Fibroblast of mammary gland (primary cell): ENCODE measurements around the gene ITGAV.
A peak's percentile ranks its signal among the peaks of the same experiment; 100 is the strongest.

ENCODE experiments used
- DNase-seq: peaks from one replicate; pipeline ENCODE4 v3.0.0-alpha.2; 2010; ENCODE audit warnings: low read depth
- H3K4me3 ChIP-seq: 2 replicates; pipeline ENCODE4 v1.5.1; 2011; ENCODE audit warnings: low read depth, mild to moderate bottlenecking, low read length, moderate library complexity; ENCODE audit not compliant: control insufficient read depth
- TF ChIP-seq, protein P1 (sequence below): conservative IDR thresholded peaks from 2 replicates; pipeline ENCODE4 v1.5.1; 2011; ENCODE audit warnings: low read depth, low read length, inconsistent platforms; ENCODE audit not compliant: control insufficient read depth, insufficient read depth

The ITGAV gene

DNA sequence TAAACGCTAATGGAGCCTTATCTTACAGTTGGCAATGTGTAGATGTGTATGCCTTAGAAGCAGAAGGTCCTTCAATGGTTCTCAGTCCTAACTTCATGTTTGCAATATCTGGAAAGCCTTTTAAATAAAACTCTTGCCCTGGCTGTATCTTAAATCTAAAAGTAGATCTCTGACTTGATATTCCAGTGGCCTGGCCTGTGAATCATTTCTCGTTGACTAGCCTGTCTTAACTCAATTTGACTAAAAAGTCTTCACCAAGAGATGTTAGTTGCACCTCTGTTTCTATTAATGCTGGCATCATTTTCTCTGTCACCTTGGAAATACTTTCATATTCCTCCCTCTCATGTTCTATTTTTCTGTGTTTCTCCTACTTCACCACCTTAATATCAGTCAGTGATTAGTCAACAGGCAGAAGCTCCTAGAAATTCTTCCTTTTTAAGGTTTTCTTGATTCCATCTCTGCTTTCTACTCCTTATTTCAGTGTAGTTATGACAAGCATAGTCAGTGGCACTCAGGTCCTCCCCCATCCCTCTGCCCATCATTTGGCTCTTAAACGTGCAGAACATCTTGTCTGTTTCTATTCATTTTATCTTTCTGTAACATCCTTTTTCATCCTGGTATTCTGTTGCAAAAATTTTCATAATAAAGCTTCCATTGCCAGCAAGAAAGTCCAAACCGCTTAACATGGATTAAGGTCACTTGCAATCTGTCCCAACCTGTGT, 4.3 kb downstream of the ITGAV start:
- TF ChIP-seq, protein P1, sequence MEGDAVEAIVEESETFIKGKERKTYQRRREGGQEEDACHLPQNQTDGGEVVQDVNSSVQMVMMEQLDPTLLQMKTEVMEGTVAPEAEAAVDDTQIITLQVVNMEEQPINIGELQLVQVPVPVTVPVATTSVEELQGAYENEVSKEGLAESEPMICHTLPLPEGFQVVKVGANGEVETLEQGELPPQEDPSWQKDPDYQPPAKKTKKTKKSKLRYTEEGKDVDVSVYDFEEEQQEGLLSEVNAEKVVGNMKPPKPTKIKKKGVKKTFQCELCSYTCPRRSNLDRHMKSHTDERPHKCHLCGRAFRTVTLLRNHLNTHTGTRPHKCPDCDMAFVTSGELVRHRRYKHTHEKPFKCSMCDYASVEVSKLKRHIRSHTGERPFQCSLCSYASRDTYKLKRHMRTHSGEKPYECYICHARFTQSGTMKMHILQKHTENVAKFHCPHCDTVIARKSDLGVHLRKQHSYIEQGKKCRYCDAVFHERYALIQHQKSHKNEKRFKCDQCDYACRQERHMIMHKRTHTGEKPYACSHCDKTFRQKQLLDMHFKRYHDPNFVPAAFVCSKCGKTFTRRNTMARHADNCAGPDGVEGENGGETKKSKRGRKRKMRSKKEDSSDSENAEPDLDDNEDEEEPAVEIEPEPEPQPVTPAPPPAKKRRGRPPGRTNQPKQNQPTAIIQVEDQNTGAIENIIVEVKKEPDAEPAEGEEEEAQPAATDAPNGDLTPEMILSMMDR, result no peak
- H3K4me3 ChIP-seq, result no peak overlapping the region
- DNase-seq, result no peak

DNA sequence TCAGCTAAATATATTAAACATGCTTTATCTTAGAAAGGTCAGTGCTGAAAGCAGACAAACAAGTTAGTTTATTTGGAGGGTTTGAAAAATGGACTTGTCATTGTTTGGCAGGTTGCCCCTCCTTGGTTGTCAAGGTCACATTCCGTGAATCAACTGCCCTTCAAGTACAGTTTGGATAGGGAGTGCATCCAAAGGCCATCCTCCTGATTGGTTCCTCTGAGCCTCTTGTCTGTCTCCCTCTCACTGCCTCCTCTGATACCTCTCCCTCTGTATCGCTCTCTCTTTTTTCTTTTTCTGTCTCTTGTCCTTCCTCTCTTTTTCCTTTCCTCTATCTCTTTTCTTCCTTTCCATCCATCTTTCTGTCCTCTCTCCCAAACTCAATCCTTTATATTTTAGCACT, 5.4 kb downstream of the ITGAV start:
- TF ChIP-seq, protein P1, result no peak
- no peak overlapping the region for H3K4me3 ChIP-seq
- DNase-seq, result peak; percentile 52

DNA sequence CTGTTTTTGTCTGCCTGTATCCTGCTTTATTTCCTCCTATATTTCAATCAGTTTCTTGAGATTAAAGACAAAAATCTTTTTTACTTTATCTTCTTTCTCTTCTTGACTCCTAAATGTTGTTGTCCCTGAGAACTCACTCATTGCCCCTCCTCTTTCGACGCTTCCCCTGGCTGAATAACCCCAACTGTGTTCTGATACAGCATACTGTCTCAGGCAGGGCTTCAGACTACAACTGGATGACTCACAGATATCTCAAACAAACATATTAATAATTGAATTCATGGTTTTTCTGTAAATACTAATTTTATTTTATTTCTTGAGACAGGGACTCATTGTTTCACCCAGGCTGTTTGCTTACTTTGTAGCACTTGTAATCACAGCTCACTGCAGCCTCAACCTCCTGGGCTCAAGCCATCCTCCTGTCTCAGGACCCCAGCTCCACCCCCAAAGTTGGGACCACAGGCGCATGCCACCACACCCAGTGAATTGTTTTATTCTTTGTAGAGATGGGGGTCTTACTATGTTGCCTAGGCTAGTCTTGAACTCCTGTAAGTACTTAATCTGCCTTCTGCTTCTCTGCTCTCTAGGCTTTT, 9.4 kb downstream of the ITGAV start:
- TF ChIP-seq, protein P1, result no peak
- DNase-seq, result peak; percentile 44
- no peak overlapping the region for H3K4me3 ChIP-seq

DNA sequence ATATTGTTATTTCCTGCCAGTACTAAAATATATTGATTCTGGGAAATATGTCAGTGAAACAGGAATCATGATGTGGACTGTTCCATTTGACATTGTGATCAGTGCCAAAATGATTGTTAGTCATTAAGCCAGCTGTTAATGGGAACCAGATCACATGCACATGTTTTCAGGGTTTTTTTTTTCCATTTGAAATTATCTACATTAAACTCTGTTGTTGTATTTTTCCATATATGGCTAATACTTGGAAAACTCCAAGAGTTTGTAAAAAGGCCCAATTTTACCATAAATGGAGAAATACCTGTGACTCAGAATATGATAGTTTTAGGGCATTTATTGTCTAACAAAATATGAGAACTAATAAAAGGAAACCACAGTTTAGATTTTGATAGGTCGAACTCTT, 13.4 kb downstream of the ITGAV start:
- H3K4me3 ChIP-seq, result no peak overlapping the region
- TF ChIP-seq, protein P1, result no peak
- peak; percentile 61 for DNase-seq

DNA sequence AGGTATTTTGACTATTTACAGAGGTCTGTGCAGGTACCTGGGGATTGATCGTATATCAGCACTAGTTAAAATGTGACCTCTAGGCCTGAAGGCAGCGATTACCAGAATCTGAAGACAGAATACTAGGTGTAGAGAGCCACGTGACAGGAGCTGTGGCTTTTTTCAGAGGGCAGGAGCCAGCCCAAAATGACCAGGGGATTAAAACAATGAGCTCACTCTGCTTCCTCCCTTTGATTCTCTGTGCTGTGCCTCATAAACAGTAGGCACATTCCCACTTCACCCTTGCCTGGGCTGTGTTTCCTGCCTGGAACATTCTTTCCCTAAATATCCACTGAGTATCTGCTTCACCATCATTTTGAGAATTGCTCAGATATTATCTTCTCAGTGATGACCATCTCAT, 15.2 kb downstream of the ITGAV start:
- H3K4me3 ChIP-seq, result no peak overlapping the region
- no peak for DNase-seq
- TF ChIP-seq, protein P1, result no peak

DNA sequence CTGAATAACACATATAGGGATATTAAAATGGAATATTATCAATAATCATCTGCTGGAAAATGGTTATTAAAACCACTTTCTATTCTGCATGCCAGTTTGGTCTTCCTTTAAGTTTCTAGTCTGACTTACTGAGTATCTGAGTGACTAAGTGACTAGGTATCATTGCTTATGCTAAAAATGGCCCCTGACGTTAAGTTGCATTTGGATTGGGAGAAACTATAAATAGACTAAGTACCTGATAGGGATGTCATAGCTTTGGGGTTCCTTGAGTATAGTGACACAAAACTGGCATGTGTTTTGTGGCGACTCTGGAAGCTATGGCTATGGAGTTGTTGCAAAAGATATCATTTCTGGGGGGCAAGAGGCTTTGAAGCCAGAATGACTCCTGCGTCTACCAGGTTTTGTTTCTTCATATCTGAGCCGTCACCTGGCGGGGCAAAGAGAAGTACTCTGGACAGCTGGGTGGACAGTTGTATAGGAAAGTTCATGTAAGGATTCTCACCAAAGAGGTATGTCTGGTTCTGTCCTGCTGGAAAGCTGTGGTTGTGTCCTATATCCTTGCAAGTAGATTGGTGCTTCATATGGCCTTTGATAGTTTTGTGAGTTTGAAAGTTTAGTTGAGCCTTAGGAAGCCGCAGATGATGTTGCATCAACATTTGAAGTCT, 17.9 kb downstream of the ITGAV start:
- no peak for DNase-seq
- H3K4me3 ChIP-seq, result no peak overlapping the region
- TF ChIP-seq, protein P1, result no peak
